HK-2 (cell line): ENCODE results near the gene SIRPB2.

Experiments
- DNase-seq: peaks from one replicate; pipeline ENCODE4 v3.0.0-alpha.2; 2018; ENCODE audit not compliant: unreplicated experiment

Gene SIRPB2

GRCh38 chr20:1471242-1471641 is 20.0 kb downstream of the SIRPB2 start:
- DNase-seq, result no peak

GRCh38 chr20:1469925-1470571 is 21.2 kb downstream of the SIRPB2 start:
- DNase-seq, result peak; percentile 99

GRCh38 chr20:1469306-1469905 is 21.8 kb downstream of the SIRPB2 start:
- DNase-seq, result peak; percentile 41

- DNase-seq, result no peak
Measured at GRCh38 chr20:1468117-1468624, 23.0 kb downstream of the SIRPB2 start.

GRCh38 chr20:1467355-1468116 is 23.7 kb downstream of the SIRPB2 start:
- no peak for DNase-seq

GRCh38 chr20:1467082-1467354 is 24.2 kb downstream of the SIRPB2 start:
- DNase-seq, result no peak

- DNase-seq, result peak; percentile 99
Measured at GRCh38 chr20:1466211-1467081, 24.8 kb downstream of the SIRPB2 start, which contains the start of gene NSFL1C. Gene NSFL1C (minus strand): TSS chr20:1466849. CDS start chr20:1466824, 25 bp downstream.

- DNase-seq, result no peak
Measured at GRCh38 chr20:1465470-1466210, 25.6 kb downstream of the SIRPB2 start.

GRCh38 chr20:1463971-1464570 is 27.1 kb downstream of the SIRPB2 start:
- DNase-seq, result no peak

GRCh38 chr20:1462834-1463233 is 28.4 kb downstream of the SIRPB2 start:
- DNase-seq, result no peak

GRCh38 chr20:1462001-1462400 is 29.2 kb downstream of the SIRPB2 start:
- no peak for DNase-seq

- no peak for DNase-seq
Measured at GRCh38 chr20:1460275-1460674, 30.9 kb downstream of the SIRPB2 start.

- DNase-seq, result no peak
Measured at GRCh38 chr20:1457992-1458391, 33.2 kb downstream of the SIRPB2 start.

GRCh38 chr20:1456300-1456699 is 34.9 kb downstream of the SIRPB2 start:
- DNase-seq, result no peak

- DNase-seq, result no peak
Measured at GRCh38 chr20:1450926-1451491, 40.2 kb downstream of the SIRPB2 start.

GRCh38 chr20:1449370-1449769 is 41.9 kb downstream of the SIRPB2 start:
- no peak for DNase-seq

GRCh38 chr20:1448081-1448620 is 43.1 kb downstream of the SIRPB2 start:
- DNase-seq, result no peak

- no peak for DNase-seq
Measured at GRCh38 chr20:1446536-1446935, 44.7 kb downstream of the SIRPB2 start.

GRCh38 chr20:1443085-1443484 is 48.1 kb downstream of the SIRPB2 start:
- no peak for DNase-seq

- DNase-seq, result no peak
Measured at GRCh38 chr20:1442304-1442703, 48.9 kb downstream of the SIRPB2 start.
